Coronary artery (tissue), 2 donors: ENCODE measurements around the gene FAM8A1.
A peak's percentile ranks its signal among the peaks of the same experiment; 100 is the strongest.
"Not testable (repeated sequence)": the region's sequence is repeated elsewhere in the genome, so short reads cannot be mapped to it uniquely, and the experiment has no call there.

Experiments used
- DNase-seq: peaks from one replicate; pipeline ENCODE4 v3.0.0-alpha.2; 2017; ENCODE audit warnings: low spot score
- H3K27ac ChIP-seq, 2 donors: fragments of 200-600 bp; sonication (generic); one replicate each; pipeline ENCODE4 v1.5.1; 2016 to 2019
- H3K4me3 ChIP-seq: fragments of 200-600 bp; sonication (generic); 2 replicates; pipeline ENCODE4 v1.5.1; 2016; ENCODE audit warnings: mild to moderate bottlenecking, moderate library complexity
- CTCF ChIP-seq: fragments of 200-600 bp; sonication (generic); IDR thresholded peaks from one replicate; pipeline ENCODE4 v1.5.1; 2019; ENCODE audit warnings: antibody characterized with exemption

The FAM8A1 gene

DNA sequence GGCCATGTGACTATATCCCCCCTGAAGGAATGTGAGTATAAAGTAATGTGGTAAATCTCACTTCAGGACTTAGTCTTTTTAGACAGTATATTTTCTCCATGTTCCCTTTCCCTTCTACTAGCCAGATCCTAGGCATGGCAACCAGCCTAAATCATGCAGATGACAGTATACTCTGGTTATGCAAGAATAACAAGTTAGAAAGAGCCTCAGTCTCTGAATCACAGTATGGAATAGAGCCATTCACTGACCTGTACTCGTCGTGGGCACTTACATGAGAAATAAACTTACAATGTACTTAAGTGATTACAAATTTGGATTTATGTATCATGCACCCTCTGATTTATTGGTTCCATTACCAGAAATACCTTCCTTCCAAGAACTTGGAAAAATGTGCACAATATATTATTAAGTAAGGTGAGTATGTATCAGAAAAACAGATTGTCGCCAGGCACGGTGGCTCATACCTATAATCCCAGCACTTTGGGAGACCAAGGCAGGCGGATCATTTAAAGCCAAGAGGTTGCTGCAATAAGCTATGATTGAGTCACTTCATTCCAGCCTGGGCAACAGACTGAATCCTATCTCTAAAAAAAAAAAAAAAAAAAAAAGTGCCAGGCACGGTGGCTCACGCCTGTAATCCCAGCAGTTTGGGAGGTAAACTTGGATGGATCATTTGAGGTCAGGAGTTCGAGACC lies 25.1 kb upstream of the FAM8A1 start:
- DNase-seq = no peak
- Histone ChIP-seq H3K27ac (no peak overlapping the region), H3K4me3 (no peak overlapping the region)
- TF ChIP-seq CTCF = no peak

DNA sequence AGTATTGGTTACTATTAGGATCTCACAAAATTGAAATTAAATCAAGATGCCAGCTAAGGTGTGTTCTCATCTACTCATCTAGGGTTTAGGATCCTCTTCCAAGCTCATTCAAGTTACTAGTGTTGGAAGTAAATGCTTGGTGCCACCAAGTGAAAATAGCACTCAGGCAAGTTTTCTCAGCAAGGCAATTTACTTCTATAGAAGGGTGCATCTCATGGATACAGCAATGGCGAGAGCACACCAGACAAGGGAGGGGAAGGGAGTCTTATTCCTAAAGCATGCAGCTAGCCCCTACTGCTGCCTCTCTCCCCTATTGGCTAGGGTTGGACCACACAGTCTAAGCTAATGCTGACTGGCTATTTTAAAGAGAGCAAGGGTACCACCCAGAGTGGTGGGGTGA lies 23.0 kb upstream of the FAM8A1 start:
- no peak for TF ChIP-seq CTCF
- Histone ChIP-seq H3K27ac (no peak overlapping the region), H3K4me3 (no peak overlapping the region)
- DNase-seq = no peak

GRCh38 chr6:17580518-17581048 lies 19.5 kb upstream of the FAM8A1 start:
- peak overlapping the region; percentile 50 to 60 for H3K27ac ChIP-seq
- H3K4me3 ChIP-seq = peak overlapping the region; percentile 68
- no peak for DNase-seq
- no peak for TF ChIP-seq CTCF

DNA sequence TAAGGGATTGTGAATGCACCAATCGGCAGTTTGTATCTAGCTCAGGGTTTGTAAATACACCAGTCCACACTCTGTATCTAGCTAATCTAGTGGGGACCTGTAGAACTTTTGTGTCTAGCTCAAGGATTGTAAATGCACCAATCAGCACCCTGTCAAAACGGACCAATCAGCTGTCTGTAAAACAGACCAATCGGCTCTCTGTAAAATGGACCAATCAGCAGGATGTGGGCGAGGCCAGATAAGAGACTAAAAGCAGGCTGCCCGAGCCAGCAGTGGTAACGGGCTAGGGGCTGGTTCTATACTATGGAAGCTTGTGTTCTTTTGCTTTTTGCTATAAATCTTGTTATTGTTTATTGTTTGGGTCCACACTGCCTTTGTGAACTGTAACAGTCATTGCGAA lies 18.8 kb upstream of the FAM8A1 start:
- DNase-seq, H3K4me3 ChIP-seq: not testable (repeated sequence)
- peak overlapping the region in 1 of 2 donors; percentile 60 for H3K27ac ChIP-seq

GRCh38 chr6:17583811-17584210 lies 16.3 kb upstream of the FAM8A1 start:
- no peak for TF ChIP-seq CTCF
- Histone ChIP-seq H3K27ac (peak overlapping the region; percentile 57 to 70), H3K4me3 (peak overlapping the region; percentile 35)
- no peak for DNase-seq

DNA sequence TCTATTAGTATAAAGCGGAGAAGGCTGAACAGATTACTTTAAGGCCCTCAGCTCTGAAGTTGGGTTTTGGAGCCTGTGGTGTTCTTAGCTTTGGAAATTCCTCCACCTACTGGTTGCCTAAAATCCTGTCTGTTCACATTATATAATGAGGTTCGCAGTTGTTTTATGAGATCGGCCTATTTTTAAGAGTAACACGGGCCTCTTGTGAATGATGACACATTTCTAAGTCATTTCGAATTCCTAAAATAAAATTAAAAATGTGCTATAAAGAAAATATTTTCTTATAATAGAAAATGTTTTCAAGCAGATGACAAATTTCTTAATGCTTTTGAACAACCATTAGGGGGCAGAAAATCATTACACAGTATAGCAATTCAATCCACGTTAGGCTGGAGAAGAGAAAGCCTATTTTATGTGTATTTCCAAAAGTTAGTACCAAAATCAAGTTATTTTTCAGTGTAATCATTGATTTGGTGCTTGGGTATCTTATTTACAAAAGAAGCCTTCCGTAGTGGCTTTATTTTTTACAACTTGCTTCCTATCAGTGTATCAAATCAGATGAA lies 15.8 kb upstream of the FAM8A1 start:
- peak overlapping the region; percentile 57 to 70 for H3K27ac ChIP-seq
- TF ChIP-seq CTCF = peak; percentile 83
- peak overlapping the region; percentile 35 for H3K4me3 ChIP-seq
- DNase-seq = no peak

- H3K4me3 ChIP-seq = no peak overlapping the region
- no peak for TF ChIP-seq CTCF
- no peak for DNase-seq
- H3K27ac ChIP-seq = no peak overlapping the region
These were observed 14.2 kb upstream of the FAM8A1 start for GRCh38 chr6:17585766-17586490.

GRCh38 chr6:17586623-17587022 lies 13.5 kb upstream of the FAM8A1 start:
- DNase-seq, H3K27ac ChIP-seq: not testable (repeated sequence)

More at GRCh38 chr6:17586623-17587022, 13.5 kb upstream of the FAM8A1 start:
- not testable (repeated sequence) for H3K4me3 ChIP-seq
